HUES6 (cell line): ENCODE data around the gene POLN.

ENCODE experiments used
- H3K27ac ChIP-seq: 2 replicates; pipeline ENCODE4 v1.7.0; 2013; ENCODE audit warnings: low read depth, mild to moderate bottlenecking, low read length, inconsistent platforms
- H3K27me3 ChIP-seq: 2 replicates; pipeline ENCODE4 v1.6.1; 2013; ENCODE audit warnings: low read length; ENCODE audit not compliant: control insufficient read depth, insufficient read depth
- H3K36me3 ChIP-seq: 2 replicates; pipeline ENCODE4 v1.6.1; 2013; ENCODE audit warnings: low read length; ENCODE audit not compliant: control insufficient read depth, insufficient read depth
- H3K4me1 ChIP-seq: 2 replicates; pipeline ENCODE4 v1.6.1; 2013; ENCODE audit warnings: low read length; ENCODE audit not compliant: control insufficient read depth, insufficient read depth
- H3K4me3 ChIP-seq: 2 replicates; pipeline ENCODE4 v1.5.1; 2013; ENCODE audit warnings: low read depth, low read length
- H3K9ac ChIP-seq: one replicate; pipeline ENCODE4 v1.6.1; 2013; ENCODE audit warnings: mild to moderate bottlenecking, low read length
- H3K9me3 ChIP-seq: 2 replicates; pipeline ENCODE4 v1.6.1; 2013; ENCODE audit warnings: low read depth, low read length; ENCODE audit not compliant: control insufficient read depth, insufficient read depth

Gene POLN

GRCh38 chr4:2255501-2256155 is 13.7 kb upstream of the POLN start:
- H3K4me3 ChIP-seq, result no peak overlapping the region
- no peak overlapping the region for H3K9ac ChIP-seq
- H3K36me3 ChIP-seq, result peaks cover 13% of the 10 kb centered on the region; the same call in 1 of the 2 replicates
- H3K4me1 ChIP-seq, result no peaks in the 10 kb centered on the region; the same call in 1 of the 2 replicates
- no peaks in the 10 kb centered on the region for H3K27me3 ChIP-seq
- no peaks in the 10 kb centered on the region for H3K9me3 ChIP-seq
- 0 out of 2 replicates have a peak overlapping the region, but pooled peaks have one; percentile 26 for H3K27ac ChIP-seq

GRCh38 chr4:2254665-2255500 is 13.0 kb upstream of the POLN start:
- Histone ChIP-seq H3K9me3 (no peaks in the 10 kb centered on the region), H3K4me1 (no peaks in the 10 kb centered on the region), H3K27me3 (no peaks in the 10 kb centered on the region), H3K4me3 (no peak overlapping the region), H3K9ac (no peak overlapping the region), H3K27ac (no peak overlapping the region), H3K36me3 (peaks cover 20% of the 10 kb centered on the region)

- Histone ChIP-seq H3K27ac (no peak overlapping the region), H3K4me3 (no peak overlapping the region), H3K27me3 (no peaks in the 10 kb centered on the region), H3K9me3 (no peaks in the 10 kb centered on the region), H3K36me3 (peaks cover 26% of the 10 kb centered on the region), H3K9ac (no peak overlapping the region), H3K4me1 (no peaks in the 10 kb centered on the region)
Measured at GRCh38 chr4:2253160-2254084, 11.5 kb upstream of the POLN start.

- Histone ChIP-seq H3K4me3 (no peak overlapping the region), H3K27me3 (no peaks in the 10 kb centered on the region), H3K36me3 (peaks cover 26% of the 10 kb centered on the region), H3K9ac (no peak overlapping the region), H3K4me1 (no peaks in the 10 kb centered on the region), H3K9me3 (no peaks in the 10 kb centered on the region), H3K27ac (no peak overlapping the region)
Measured at GRCh38 chr4:2252530-2253091, 10.7 kb upstream of the POLN start.

- no peak overlapping the region for H3K9ac ChIP-seq
- H3K36me3 ChIP-seq, result peaks cover 26% of the 10 kb centered on the region
- H3K27me3 ChIP-seq, result no peaks in the 10 kb centered on the region
- no peak overlapping the region for H3K27ac ChIP-seq
- H3K4me3 ChIP-seq, result no peak overlapping the region
- no peaks in the 10 kb centered on the region for H3K9me3 ChIP-seq
- H3K4me1 ChIP-seq, result no peaks in the 10 kb centered on the region
Measured at GRCh38 chr4:2251795-2252529, 10.0 kb upstream of the POLN start.

- H3K9ac ChIP-seq, result no peak overlapping the region
- H3K4me3 ChIP-seq, result no peak overlapping the region
- H3K27ac ChIP-seq, result no peak overlapping the region
- H3K9me3 ChIP-seq, result no peaks in the 10 kb centered on the region
- H3K27me3 ChIP-seq, result no peaks in the 10 kb centered on the region
- no peaks in the 10 kb centered on the region for H3K4me1 ChIP-seq
- H3K36me3 ChIP-seq, result peaks cover 26% of the 10 kb centered on the region
Measured at GRCh38 chr4:2251073-2251794, 9.3 kb upstream of the POLN start.

GRCh38 chr4:2250357-2251072 is 8.6 kb upstream of the POLN start:
- Histone ChIP-seq H3K27ac (no peak overlapping the region), H3K4me1 (no peaks in the 10 kb centered on the region), H3K27me3 (no peaks in the 10 kb centered on the region), H3K36me3 (peaks cover 26% of the 10 kb centered on the region), H3K9me3 (peaks cover under 1% of the 10 kb centered on the region), H3K9ac (no peak overlapping the region), H3K4me3 (no peak overlapping the region)

- peaks cover 24% of the 10 kb centered on the region for H3K36me3 ChIP-seq
Measured at GRCh38 chr4:2249526-2250356, 7.8 kb upstream of the POLN start.

GRCh38 chr4:2248821-2249261 is 6.9 kb upstream of the POLN start:
- peaks cover 19% of the 10 kb centered on the region for H3K36me3 ChIP-seq
- no peak overlapping the region for H3K27ac ChIP-seq
- no peak overlapping the region for H3K9ac ChIP-seq

More at GRCh38 chr4:2249526-2250356, 7.8 kb upstream of the POLN start:
- H3K4me3 ChIP-seq, result no peak overlapping the region
- no peak overlapping the region for H3K27ac ChIP-seq
- no peaks in the 10 kb centered on the region for H3K4me1 ChIP-seq
- H3K27me3 ChIP-seq, result no peaks in the 10 kb centered on the region
- H3K9me3 ChIP-seq, result peaks cover 8% of the 10 kb centered on the region
- no peak overlapping the region for H3K9ac ChIP-seq

More at GRCh38 chr4:2248821-2249261, 6.9 kb upstream of the POLN start:
- H3K4me3 ChIP-seq, result no peak overlapping the region
- no peaks in the 10 kb centered on the region for H3K4me1 ChIP-seq
- peaks cover 1% of the 10 kb centered on the region; the same call in 1 of the 2 replicates for H3K27me3 ChIP-seq
- H3K9me3 ChIP-seq, result peaks cover 12% of the 10 kb centered on the region
